NK-92 (cell line): Measurements from ENCODE around the gene RAD51B.

Experiments used
- DNase-seq: peaks from one replicate; lab custom pipeline; 2025; ENCODE audit not compliant: unreplicated experiment; lab: John Stamatoyannopoulos, UW

Gene RAD51B

GRCh38 chr14:68623307-68623706 lies 803.7 kb downstream of the RAD51B start:
- DNase-seq: no peak

- DNase-seq: no peak
These were observed 804.2 kb downstream of the RAD51B start for GRCh38 chr14:68623826-68624225.

GRCh38 chr14:68624541-68625220 lies 805.1 kb downstream of the RAD51B start:
- DNase-seq: no peak

- no peak for DNase-seq
These were observed 805.9 kb downstream of the RAD51B start for GRCh38 chr14:68625366-68626090.

- no peak for DNase-seq
These were observed 806.8 kb downstream of the RAD51B start for GRCh38 chr14:68626386-68626785.

- no peak for DNase-seq
These were observed 807.7 kb downstream of the RAD51B start for GRCh38 chr14:68627050-68627867.

GRCh38 chr14:68627868-68628604 lies 808.5 kb downstream of the RAD51B start:
- no peak for DNase-seq

- DNase-seq: no peak
These were observed 809.2 kb downstream of the RAD51B start for GRCh38 chr14:68628605-68629310.

- DNase-seq: no peak
These were observed 810.5 kb downstream of the RAD51B start for GRCh38 chr14:68630081-68630571.

- no peak for DNase-seq
These were observed 811.2 kb downstream of the RAD51B start for GRCh38 chr14:68630611-68631393.

GRCh38 chr14:68631394-68632053 lies 811.9 kb downstream of the RAD51B start:
- no peak for DNase-seq

GRCh38 chr14:68632054-68632895 lies 812.7 kb downstream of the RAD51B start:
- DNase-seq: no peak

- DNase-seq: no peak
These were observed 813.8 kb downstream of the RAD51B start for GRCh38 chr14:68633131-68633991.

GRCh38 chr14:68634332-68634731 lies 814.8 kb downstream of the RAD51B start:
- no peak for DNase-seq

GRCh38 chr14:68634874-68635595 lies 815.5 kb downstream of the RAD51B start:
- DNase-seq: no peak

- DNase-seq: no peak
These were observed 817.0 kb downstream of the RAD51B start for GRCh38 chr14:68636597-68636996.
